ENCODE measurements around the gene DCPS.

The DCPS gene

GRCh38 chr11:126348806-126349582 lies 45.1 kb downstream of the DCPS start:
- TF ChIP-seq, protein P1, sequence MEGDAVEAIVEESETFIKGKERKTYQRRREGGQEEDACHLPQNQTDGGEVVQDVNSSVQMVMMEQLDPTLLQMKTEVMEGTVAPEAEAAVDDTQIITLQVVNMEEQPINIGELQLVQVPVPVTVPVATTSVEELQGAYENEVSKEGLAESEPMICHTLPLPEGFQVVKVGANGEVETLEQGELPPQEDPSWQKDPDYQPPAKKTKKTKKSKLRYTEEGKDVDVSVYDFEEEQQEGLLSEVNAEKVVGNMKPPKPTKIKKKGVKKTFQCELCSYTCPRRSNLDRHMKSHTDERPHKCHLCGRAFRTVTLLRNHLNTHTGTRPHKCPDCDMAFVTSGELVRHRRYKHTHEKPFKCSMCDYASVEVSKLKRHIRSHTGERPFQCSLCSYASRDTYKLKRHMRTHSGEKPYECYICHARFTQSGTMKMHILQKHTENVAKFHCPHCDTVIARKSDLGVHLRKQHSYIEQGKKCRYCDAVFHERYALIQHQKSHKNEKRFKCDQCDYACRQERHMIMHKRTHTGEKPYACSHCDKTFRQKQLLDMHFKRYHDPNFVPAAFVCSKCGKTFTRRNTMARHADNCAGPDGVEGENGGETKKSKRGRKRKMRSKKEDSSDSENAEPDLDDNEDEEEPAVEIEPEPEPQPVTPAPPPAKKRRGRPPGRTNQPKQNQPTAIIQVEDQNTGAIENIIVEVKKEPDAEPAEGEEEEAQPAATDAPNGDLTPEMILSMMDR (IDR thresholded peaks at IDR 0.05; ENCODE audit: borderline replicate concordance, insufficient read depth, low read depth, low read length) = no peak
- no peak overlapping the region for H3K4me3 ChIP-seq (ENCODE audit: low read depth, low read length)

DNA sequence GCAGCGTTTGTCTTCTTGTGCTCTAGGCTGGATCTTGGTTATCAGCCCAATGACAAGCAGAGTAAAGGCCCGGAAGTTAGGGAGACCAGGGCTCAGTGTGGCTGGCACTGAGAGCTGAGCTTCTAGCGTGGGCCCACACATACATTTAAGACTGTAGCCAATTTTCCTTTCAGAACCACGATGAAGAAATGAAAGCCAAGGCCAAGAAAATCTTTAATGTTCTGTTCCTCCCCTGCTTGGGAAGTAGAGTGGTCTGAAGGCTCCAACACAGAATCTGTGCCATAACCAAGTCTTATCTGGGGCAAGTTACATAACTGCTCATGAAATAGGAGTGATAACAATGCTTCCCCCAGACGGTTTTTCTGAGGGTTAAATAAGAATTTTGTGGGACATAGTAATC lies 47.0 kb downstream of the DCPS start:
- no peak overlapping the region for H3K4me3 ChIP-seq (ENCODE audit: low read depth, low read length)
- TF ChIP-seq, protein P1 (IDR thresholded peaks at IDR 0.05; ENCODE audit: borderline replicate concordance, insufficient read depth, low read depth, low read length) = no peak

- TF ChIP-seq, protein P1 (IDR thresholded peaks at IDR 0.05; ENCODE audit: borderline replicate concordance, insufficient read depth, low read depth, low read length) = no peak
- no peak overlapping the region for H3K4me3 ChIP-seq (ENCODE audit: low read depth, low read length)
Observed at GRCh38 chr11:126352163-126352562, 48.3 kb downstream of the DCPS start.

- peak overlapping the region; percentile 1 for H3K4me3 ChIP-seq (ENCODE audit: low read depth, low read length)
- TF ChIP-seq, protein P1 (IDR thresholded peaks at IDR 0.05; ENCODE audit: borderline replicate concordance, insufficient read depth, low read depth, low read length) = no peak
Observed at GRCh38 chr11:126352934-126353801, 49.3 kb downstream of the DCPS start.

DNA sequence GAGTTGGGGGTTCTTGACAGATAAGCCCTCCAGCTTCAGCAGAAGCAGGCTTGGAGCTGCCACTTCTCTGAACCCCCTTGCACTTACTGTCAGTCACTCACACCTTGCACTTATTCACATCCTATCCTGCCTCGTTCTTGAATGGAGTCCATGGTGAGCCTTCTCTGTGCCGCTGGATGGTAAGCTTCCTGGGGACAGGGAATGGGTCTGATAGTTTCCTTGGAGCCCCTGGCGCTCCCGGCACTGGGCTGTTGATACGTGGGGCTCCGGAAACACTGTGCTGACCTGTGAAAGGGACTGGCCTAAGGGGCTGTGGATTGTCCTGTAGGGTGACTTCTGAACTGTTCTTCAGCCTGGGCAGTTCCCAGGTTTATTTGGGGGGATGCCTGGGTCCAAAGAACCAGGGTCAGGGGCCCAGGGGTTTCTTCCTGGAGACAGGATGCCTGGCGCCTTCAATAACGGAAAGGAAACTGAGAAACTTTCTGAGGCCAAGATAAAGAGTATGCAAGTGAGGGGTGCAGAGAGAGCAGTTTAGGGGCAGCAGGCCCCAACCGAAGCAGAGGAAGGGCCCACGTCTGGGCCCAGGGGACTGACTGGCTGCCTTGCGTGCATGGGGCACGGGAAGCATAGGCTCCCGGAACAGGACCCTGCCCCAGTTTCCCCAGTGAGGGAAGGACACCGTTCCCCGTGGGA lies 50.9 kb downstream of the DCPS start:
- TF ChIP-seq, protein P1 (IDR thresholded peaks at IDR 0.05; ENCODE audit: borderline replicate concordance, insufficient read depth, low read depth, low read length) = no peak
- H3K4me3 ChIP-seq (ENCODE audit: low read depth, low read length) = peak overlapping the region; percentile 58

- TF ChIP-seq, protein P1 (IDR thresholded peaks at IDR 0.05; ENCODE audit: borderline replicate concordance, insufficient read depth, low read depth, low read length) = no peak
- peak within 1 kb of the TSS; percentile 58 for H3K4me3 ChIP-seq (ENCODE audit: low read depth, low read length)
Observed at GRCh38 chr11:126355324-126355925, 51.6 kb downstream of the DCPS start, which contains the start of gene ST3GAL4. ST3GAL4 (plus strand) TSS chr11:126355686; CDS start chr11:126406156, 50,470 bp downstream.

Measured in GM12875 (cell line).